ENCODE measurements around the gene TOR4A. TPM values are rescaled to one million over a fixed set of nuclear protein-coding genes. Genes with fewer than 3 reads are reported as not detected.
A peak's percentile ranks its signal among the peaks of the same experiment; 100 is the strongest.

Gene TOR4A
- total RNA-seq, 2 experiments from 2014 or later = 3.6 to 3.9 TPM

DNA sequence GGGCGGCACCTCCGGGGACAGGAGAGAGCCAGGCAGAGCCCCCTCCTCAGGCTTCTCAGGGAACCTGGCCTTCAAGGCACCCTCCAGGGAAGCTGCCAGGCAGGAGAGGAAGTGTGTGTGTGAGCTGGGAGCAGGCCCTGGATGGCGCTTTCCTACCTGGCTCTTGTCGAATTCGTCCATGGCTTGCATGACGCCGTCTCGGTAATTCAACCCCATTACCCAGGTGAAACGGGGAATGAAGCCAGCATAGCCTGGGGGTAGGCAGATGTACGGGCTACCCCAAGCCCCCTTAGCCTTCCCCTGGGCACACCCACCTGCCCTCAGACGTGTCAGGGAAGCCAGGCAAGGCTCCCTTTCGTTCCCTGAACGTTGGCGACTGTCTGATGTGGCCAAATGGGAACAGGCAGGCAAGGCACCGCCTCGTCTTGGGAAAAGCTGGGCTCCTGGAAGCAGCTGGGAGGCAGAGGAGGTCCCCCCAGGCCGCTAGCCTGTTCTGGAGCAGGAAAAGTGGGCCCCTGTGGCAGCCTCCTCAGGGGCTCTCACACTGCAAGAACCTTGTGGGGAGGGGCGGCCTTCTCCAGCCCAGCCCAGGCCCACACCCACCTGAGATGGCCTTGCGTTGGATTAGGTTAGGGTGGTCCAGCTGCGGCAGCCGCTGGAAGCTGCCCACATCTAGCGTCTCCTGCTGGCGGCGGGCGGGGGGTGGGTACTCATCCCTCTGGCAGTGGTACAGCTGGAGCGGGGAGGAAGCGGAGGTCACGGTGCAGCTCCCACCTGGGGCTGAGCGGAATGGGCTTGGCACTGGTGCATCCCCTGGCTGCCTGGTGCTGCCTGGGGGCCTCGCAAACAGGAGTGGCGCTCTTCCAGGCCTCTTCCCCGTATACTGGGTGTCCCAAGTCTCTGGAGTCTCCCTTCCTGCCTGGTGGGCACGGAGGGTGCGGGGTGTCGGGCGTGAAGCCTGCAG, 32.8 kb upstream of the TOR4A start:
- Mint-ChIP-seq H3K27me3 (no peaks in the 10 kb centered on the region), H3K4me3 (no peak overlapping the region), H3K27ac (no peak overlapping the region), H3K9me3 (no peaks in the 10 kb centered on the region), H3K36me3 (peaks cover 22% of the 10 kb centered on the region), H3K4me1 (peaks cover 14% of the 10 kb centered on the region)
- DNase-seq = no peak

DNA sequence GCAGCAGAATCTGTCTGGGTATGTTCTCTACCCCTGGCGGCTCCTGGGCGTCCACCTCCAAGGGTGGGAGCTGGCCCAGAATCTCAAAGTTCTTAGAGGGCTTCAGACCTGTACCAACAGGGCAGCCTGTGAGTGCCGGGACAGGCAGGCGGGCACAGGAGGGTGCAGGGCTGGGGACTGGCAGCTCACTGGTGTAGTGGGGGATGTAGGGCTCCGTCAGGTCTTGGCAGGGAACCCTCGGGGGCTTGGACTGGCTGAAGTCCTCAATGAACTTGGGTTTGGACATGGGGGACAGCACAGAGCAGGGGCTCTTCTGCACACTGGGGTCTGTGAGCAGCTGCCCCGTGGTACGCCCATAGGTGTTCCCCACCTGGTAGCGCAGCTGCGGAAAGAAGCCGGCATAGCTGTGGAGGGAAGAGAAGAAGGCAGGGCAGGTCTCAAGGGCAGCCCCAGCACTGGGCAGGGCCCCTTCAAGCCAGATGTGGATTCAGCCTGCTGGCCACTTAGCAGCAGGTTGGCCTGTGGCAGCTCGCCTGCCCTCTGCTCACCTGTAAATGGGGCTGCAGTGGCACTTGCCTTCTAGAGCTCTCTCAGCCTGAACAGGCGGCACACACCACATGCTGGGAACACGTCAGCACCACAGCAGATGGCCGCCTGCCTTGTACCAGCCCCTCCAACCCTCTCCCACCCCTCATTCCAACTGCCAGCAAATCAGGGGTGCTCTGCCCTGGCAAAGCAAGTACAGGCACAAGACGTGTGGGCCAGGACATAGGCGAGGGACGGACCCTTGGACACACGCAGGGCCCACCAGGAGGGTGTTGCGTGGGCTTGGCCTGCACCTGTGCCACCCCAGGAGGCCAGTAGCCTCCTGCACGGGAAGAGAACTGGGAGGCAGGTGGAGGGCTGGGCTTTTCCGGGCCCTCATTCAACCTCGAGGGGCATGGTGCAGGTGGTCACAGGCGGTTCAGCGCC, 31.8 kb upstream of the TOR4A start:
- DNase-seq = no peak
- Mint-ChIP-seq H3K27me3 (no peaks in the 10 kb centered on the region), H3K4me3 (no peak overlapping the region), H3K27ac (no peak overlapping the region), H3K4me1 (peaks cover 14% of the 10 kb centered on the region), H3K36me3 (peaks cover 22% of the 10 kb centered on the region), H3K9me3 (no peaks in the 10 kb centered on the region)

DNA sequence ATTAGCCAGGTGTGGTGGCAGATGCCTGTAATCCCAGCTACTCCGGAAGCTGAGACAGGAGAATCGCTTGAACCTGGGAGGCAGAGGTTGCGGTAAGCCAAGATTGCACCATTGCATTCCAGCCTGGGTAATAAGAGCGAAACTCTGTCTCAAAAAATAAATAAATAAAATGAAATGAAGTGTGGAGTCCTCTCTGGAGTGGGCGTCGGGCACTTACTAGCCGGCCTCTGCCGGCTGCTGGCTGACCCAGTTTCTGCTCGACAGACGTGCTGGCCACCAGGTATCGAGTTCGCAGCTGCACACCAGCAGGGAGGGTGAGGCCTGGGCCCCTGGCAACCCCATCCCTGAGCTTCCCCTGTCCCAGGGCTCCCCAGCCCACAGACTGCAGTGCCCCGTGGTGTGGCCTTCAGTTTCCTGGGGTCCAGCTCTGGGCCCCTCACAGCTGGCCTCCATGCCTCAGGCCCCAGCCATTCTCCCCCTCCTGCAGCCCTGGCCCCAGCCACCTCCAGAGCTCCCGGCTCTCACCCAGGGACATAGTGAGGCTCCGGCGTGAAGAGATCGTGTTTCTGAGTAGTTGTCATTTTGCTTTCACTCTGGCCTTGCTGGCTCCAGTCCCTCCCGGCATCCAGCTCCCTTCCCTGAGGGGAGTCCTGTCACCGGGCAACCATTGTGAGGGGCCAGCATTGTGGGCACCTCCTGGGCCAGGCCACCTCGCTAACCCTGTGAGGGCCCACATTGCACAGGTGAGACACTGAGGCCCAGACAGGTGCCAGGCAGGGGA, 30.2 kb upstream of the TOR4A start:
- Mint-ChIP-seq H3K4me3 (no peak overlapping the region), H3K36me3 (peaks cover 14% of the 10 kb centered on the region), H3K27ac (no peak overlapping the region), H3K9me3 (no peaks in the 10 kb centered on the region), H3K4me1 (peaks cover 12% of the 10 kb centered on the region), H3K27me3 (no peaks in the 10 kb centered on the region)
- no peak for DNase-seq

DNA sequence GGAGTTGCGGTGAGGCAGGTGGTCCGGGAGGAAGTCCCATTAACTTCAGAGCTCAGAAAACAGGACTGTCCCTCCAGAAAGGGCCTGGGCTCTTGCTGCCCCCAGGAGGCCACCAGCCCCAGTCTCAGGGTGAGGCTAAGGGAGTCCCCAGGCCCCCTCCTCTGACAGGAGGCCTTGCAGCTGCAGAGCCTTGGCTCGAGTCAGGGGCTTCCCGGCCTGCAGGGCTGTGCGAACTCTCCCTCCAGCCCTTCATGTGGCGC, 29.7 kb upstream of the TOR4A start:
- Mint-ChIP-seq H3K27me3 (no peaks in the 10 kb centered on the region), H3K36me3 (peaks cover 9% of the 10 kb centered on the region), H3K9me3 (no peaks in the 10 kb centered on the region), H3K4me3 (no peak overlapping the region), H3K27ac (no peak overlapping the region), H3K4me1 (peaks cover 7% of the 10 kb centered on the region)
- no peak for DNase-seq

DNA sequence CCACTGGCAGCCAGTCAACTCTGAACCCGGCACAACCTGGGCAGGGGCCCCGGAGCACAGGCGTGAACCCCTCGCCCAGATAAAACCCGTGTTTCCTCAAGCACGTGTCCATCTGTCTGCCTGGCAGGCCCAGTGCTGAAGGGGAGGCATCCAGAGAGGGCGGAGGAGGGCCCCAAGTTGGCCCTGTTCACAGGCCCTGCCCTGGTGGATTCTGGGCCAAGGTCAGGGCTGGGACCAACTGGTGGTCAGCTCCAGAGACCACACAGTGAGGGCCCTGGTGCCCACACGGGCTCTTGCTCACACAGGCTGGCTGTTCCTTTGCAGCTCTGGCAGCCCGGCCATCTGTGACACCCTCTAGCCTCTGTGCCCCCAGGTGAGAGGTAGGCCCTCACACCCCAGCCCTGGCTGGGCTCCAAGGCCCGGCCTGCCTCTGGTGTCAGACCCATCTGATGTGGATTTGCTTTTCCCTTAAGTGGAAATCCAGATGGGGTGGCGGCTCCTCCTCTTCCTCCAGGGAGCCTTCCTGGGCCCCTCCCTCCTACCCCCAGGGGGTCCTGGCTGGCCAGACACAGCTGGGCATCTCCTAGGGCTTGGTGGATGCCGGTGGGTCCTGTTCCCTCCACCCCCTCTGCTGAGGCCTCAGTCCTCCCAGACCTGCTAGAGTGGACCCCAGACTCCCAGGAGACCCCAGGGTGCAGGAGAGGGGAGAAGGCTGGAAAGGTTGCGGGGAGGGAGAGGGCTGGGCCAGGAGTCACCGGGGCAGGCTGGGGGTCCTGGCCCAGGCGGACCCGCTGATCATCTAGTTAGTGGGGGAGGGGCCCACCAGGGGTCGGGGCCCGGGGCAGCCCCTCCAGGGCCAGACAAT, 27.0 kb upstream of the TOR4A start:
- no peak for DNase-seq
- no peaks in the 10 kb centered on the region for H3K36me3 Mint-ChIP-seq

DNA sequence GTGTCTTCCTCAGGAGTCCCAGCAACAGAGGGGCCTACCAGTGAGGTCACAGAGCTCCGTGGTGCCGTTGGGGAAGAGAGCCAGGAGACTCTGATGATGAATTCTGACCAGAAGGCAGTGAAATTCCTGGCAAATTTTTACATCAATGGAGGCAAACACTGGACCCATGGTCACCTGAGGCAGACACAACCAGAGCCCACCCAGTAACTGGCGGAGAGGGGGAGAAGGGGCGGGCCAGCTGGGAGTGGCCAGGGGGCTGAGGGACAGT, 26.4 kb upstream of the TOR4A start, which contains the start of gene STPG3:
Gene STPG3 (plus strand): TSS at position 93 of the 268 bp plus-strand sequence. CDS start 1 bp downstream, at position 94.
- no peaks in the 10 kb centered on the region for H3K36me3 Mint-ChIP-seq
- H3K9me3 Mint-ChIP-seq = no peaks in the 10 kb centered on the region
- H3K27ac Mint-ChIP-seq = no peak within 1 kb of the TSS
- peaks cover 5% of the 10 kb centered on the region for H3K4me1 Mint-ChIP-seq
- DNase-seq = no peak
- H3K4me3 Mint-ChIP-seq = no peak within 1 kb of the TSS
- H3K27me3 Mint-ChIP-seq = no peaks in the 10 kb centered on the region

More for the DNA sequence above, 27.0 kb upstream of the TOR4A start:
- no peak overlapping the region for H3K27ac Mint-ChIP-seq
- no peaks in the 10 kb centered on the region for H3K27me3 Mint-ChIP-seq
- H3K4me3 Mint-ChIP-seq = no peak overlapping the region
- no peaks in the 10 kb centered on the region for H3K9me3 Mint-ChIP-seq
- H3K4me1 Mint-ChIP-seq = peaks cover 4% of the 10 kb centered on the region

DNA sequence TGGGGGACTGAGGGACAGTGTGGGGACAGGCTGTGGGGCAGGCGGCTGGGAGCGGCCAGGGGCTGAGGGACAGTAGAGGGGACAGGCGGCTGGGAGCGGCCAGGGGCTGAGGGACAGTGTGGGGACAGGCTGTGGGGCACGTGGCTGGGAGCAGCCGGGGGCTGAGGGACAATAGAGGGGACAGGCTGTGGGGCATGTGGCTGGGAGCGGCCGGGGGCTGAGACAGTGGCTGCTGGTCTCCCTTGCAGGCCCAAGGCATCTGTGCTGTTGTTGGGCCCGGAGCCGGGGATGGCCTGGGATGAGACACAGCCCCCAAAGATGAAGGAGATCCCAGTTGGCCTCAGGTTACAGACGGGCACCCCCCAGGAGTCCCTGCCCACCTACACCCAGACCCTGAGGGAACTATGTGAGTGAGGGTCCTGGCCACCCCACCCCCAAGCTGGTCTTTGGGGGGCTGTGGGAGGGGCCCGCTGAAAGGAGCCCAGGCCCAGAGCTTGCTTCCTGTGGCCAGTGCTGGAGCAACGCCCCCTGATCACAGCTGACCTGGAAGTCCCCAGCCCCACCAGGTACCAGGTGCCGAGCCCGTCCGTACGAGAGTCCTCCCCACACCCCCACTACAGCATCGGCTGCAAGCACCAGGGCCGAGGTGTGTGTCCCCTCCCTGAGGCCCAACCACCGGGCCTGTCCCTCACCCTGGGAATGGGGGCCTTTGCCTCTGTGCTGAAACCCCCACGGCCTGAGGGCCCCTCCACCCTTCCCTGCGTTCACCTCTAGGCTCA, 25.8 kb upstream of the TOR4A start:
- no peak for DNase-seq
- no peaks in the 10 kb centered on the region for H3K9me3 Mint-ChIP-seq
- no peak overlapping the region for H3K27ac Mint-ChIP-seq
- no peaks in the 10 kb centered on the region for H3K36me3 Mint-ChIP-seq
- no peak overlapping the region for H3K4me3 Mint-ChIP-seq
- no peaks in the 10 kb centered on the region for H3K27me3 Mint-ChIP-seq
- H3K4me1 Mint-ChIP-seq = peaks cover 5% of the 10 kb centered on the region

DNA sequence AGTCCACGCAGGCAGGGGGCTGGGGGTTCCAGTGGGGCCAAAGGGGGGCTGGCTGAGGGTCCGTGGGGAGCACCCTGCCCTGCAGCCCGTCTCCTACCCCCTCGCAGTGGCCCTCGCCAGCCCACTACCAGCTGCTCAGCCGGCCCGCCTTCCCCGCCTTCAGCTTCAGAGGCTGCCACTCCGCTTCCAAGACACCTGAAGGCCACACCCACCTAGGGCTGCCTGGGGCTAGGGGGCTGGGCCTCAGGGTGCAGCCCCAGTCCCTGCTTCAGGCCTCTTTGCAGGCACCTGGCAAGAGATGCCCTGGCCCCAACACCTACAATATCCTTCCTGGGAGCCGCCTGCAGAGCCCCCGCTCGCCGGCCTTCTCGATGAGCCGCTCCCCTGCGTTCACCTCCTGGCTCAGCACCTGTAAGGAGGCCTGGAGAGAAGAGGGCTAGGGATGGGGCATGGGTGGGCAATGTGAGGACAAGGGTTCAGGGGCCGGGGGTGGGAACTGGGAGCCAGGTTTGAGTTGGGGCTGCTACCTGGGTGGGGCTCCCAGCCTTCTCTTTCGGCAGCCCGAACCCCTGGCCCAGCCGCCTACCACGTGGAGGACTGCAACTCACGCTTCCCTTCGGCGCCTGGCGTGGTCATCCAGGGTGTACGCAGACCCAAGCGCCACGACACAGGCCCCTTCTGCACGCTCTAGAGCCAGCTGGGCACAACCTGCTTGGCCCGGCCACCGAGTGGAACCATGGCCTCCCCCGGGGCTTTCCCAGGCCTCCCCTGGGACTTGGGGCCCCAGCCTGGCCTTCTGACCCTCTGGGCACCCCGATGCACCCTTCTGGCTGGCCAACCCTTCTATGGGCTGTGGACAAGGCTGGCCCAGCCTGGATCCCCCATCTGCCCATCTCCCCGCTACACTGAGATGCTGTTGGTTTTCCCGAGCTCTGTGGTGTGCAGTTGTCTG, 24.7 kb upstream of the TOR4A start:
- DNase-seq = no peak
- peaks cover 7% of the 10 kb centered on the region for H3K4me1 Mint-ChIP-seq
- no peaks in the 10 kb centered on the region for H3K36me3 Mint-ChIP-seq
- H3K4me3 Mint-ChIP-seq = no peak overlapping the region
- H3K9me3 Mint-ChIP-seq = no peaks in the 10 kb centered on the region
- no peak overlapping the region for H3K27ac Mint-ChIP-seq
- no peaks in the 10 kb centered on the region for H3K27me3 Mint-ChIP-seq

DNA sequence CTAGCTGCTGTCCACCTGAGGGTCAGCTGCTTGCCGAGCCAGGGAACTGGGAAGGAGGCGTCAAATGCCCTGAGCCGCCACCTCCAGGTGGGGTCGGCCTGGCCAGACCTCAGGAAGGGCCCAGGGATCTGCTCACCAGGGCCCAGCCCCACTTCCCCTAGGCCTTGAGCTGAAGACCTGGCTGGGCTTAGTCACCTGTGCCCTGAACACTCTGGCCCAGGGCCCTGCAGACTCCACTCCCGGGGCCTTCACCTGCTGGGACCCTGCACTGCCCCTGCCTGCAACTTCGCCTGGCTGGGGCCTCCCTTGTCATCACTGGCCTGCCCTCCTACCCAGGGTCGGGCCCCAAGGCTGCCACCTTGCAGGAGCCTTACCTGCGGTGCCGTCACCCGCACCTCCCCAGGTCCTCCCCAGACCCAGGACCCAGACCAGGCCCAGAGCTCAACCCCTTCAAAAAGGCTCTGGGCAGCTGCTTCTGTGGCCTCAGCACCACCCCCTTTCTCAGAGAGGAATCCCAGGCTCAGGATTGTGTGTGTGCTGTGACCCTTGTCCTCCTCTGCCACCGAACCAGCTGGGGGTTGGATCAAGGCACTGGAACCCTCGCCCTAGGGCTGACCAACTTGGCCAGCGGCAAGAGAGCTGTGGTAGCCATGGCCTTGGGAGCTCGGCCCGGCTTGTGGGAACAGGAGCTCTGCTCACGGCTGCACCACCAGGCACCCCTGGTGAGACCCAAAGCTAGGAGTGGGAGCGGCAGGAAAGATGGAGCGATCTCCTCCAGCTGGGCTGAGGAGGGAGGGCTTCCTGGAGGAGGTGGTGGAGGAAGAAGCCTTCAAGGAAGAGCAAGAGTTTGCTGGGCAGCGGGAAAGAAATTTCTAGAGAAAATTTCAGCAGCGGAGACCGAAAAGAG, 23.6 kb upstream of the TOR4A start:
- peak overlapping the region; percentile 87 for H3K4me3 Mint-ChIP-seq
- no peaks in the 10 kb centered on the region for H3K27me3 Mint-ChIP-seq
- peaks cover 7% of the 10 kb centered on the region for H3K4me1 Mint-ChIP-seq
- no peaks in the 10 kb centered on the region for H3K9me3 Mint-ChIP-seq
- DNase-seq = no peak
- H3K27ac Mint-ChIP-seq = peak overlapping the region; percentile 58
- H3K36me3 Mint-ChIP-seq = peaks cover 3% of the 10 kb centered on the region

DNA sequence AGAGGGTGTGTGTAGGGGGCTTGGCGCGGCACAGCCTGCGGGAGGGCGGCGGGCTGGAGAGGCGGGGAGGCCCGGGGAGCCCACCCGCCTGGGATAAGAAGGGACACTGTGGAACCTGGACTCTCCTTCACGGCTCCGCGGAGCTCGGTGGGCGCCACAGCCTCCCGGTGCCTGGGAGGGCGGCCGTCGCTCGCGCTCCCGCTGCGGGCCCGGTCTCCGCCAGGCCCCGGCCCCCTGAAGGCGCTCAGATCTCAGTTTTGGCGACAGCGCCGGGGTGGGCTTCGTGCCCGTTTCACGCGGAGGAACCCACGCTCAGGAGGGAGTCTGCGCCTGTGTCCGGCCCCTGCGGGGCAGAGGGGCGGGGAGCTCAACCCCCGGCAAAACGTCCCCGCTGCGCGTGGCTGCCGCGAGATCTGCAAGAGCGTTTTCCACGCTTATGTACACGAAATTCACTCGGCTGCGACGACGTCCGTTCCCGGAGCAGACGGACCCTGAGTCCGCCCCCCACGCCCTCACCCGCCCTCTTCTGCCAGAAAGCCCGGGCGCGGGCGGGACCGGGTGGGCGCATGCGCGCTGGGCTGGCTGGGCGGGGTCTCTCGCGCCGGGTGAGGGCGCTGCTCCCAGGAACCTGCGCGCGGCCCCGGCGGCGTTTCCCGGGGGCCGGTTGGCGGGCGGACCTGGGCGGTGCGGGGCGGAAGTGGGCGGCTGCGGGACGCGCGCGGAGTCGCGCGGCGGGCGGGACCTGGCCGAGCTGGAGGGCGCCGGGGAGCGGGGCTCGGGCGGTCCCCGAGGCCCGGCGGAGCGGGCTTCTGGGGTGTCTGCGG, 22.7 kb upstream of the TOR4A start, which contains the start of gene NELFB:
Gene NELFB (plus strand): TSS at position 704 of the 824 bp plus-strand sequence.
- peaks cover 7% of the 10 kb centered on the region for H3K4me1 Mint-ChIP-seq
- no peaks in the 10 kb centered on the region for H3K27me3 Mint-ChIP-seq
- no peaks in the 10 kb centered on the region for H3K9me3 Mint-ChIP-seq
- peak; percentile 98 for DNase-seq
- H3K36me3 Mint-ChIP-seq = peaks cover 8% of the 10 kb centered on the region
- H3K4me3 Mint-ChIP-seq = peak within 1 kb of the TSS; percentile 87
- peak within 1 kb of the TSS; percentile 77 for H3K27ac Mint-ChIP-seq

DNA sequence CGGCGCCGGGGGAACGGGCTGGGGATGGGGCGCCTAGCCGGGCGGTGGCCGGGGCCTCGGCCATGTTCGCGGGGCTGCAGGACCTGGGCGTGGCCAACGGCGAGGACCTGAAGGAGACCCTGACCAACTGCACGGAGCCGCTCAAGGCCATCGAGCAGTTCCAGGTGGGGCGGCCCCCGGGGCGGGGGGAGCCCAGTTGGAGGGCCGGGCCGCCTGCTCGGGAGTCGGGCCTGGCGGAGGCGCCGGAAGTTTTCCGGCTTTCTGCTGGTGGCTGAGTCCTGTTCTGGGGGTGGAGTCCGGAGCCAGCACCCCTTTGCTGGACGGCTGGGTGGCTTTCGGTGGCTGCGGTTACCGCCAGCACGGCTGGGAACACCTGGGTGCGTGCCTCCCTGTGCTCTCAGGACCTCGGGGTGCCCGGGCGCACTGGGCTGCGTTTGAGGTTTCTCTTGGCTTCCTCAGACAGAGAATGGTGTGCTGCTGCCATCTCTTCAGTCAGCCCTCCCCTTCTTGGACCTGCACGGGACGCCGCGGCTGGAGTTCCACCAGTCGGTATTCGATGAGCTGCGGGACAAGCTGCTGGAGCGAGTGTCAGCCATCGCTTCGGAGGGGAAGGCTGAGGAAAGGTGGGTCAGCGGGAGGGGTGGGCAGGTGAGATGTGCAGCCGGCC, 21.9 kb upstream of the TOR4A start:
- peak overlapping the region; percentile 87 for H3K4me3 Mint-ChIP-seq
- peaks cover 7% of the 10 kb centered on the region for H3K4me1 Mint-ChIP-seq
- peak overlapping the region; percentile 77 for H3K27ac Mint-ChIP-seq
- peak; percentile 56 for DNase-seq
- no peaks in the 10 kb centered on the region for H3K27me3 Mint-ChIP-seq
- H3K36me3 Mint-ChIP-seq = peaks cover 8% of the 10 kb centered on the region
- no peaks in the 10 kb centered on the region for H3K9me3 Mint-ChIP-seq

Data from activated naive CD8-positive, alpha-beta T cell treated with anti-CD3 and anti-CD28 coated beads for 36 hours (primary cell).